GM12873 (cell line): Measurements from ENCODE around the gene KCP.

ENCODE experiments used
- TF ChIP-seq, protein P1 (sequence below): IDR thresholded peaks from 2 replicates; pipeline ENCODE4 v1.5.1; 2012; ENCODE audit warnings: low read depth, mild to moderate bottlenecking, moderate library complexity, low read length, control low read depth; ENCODE audit not compliant: insufficient read depth; ENCODE audit errors: missing control alignments

KCP gene

DNA sequence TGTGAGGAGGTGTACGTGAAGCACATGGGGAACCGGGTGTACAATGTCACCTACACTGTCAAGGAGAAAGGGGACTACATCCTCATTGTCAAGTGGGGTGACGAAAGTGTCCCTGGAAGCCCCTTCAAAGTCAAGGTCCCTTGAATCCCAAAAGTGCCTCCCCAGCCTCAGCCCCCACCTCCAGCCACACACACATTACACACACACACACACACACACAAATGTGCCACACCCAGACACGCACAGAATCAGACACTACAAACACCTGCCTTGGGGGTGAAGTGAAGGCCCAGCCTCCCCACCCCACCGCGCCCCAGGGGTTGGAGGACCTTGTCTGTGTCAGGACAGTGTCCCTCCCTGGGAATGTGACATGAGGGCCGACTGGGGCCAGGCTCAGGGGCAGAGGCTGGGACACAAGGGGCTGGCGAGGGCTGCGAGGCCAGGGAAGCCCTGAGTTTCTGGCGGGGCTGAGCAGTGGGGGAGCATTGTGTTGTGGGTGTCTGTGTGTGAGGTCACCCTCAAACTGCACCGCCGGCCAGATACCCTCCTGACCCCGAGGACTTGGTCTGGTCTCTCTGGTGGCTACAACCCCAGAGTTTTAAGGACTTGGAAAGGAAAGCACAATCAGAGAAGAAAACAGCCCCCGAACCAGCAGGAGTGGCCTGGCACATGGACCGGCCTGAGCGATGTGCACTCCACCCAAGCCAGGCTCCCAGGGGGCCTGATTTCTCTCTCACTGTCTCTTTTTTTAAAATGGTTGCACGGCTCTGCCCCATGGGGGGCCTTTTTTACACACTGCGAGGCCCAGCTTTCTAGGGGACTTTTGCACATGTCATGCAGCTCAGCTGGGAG, 51.9 kb downstream of the KCP start:
- TF ChIP-seq, protein P1, sequence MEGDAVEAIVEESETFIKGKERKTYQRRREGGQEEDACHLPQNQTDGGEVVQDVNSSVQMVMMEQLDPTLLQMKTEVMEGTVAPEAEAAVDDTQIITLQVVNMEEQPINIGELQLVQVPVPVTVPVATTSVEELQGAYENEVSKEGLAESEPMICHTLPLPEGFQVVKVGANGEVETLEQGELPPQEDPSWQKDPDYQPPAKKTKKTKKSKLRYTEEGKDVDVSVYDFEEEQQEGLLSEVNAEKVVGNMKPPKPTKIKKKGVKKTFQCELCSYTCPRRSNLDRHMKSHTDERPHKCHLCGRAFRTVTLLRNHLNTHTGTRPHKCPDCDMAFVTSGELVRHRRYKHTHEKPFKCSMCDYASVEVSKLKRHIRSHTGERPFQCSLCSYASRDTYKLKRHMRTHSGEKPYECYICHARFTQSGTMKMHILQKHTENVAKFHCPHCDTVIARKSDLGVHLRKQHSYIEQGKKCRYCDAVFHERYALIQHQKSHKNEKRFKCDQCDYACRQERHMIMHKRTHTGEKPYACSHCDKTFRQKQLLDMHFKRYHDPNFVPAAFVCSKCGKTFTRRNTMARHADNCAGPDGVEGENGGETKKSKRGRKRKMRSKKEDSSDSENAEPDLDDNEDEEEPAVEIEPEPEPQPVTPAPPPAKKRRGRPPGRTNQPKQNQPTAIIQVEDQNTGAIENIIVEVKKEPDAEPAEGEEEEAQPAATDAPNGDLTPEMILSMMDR: no peak

DNA sequence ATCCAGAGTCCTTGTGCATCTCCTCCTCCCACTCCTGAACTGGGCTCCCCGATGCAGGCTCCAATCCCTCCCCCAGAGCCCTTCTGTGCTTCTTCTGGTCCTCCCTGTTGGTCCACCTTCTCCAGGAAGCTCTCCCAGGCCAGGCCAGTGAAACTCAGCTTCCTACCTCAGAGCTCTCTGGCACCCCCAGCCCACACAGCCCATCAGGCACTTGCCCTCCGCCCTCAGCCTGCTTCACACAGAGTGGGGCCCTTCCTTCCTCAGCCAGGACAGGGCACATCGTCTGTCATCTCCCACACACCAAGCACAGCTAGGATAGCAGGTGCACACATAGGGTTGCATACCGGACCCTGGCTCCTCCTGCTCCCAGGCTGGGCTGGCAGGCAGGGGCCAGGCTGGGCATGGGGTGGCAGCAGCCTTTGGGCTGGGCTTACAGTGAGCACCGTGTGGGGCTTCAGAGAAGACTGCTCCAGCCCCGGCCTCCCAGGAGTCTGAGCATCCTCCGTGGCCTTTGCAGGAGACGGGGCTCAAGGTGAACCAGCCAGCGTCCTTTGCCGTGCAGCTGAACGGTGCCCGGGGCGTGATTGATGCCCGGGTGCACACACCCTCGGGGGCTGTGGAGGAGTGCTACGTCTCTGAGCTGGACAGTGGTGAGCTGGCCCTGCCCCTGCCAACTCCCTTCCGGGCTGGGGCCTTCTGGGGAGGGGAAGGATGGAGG, 54.3 kb downstream of the KCP start:
- TF ChIP-seq, protein P1: no peak

DNA sequence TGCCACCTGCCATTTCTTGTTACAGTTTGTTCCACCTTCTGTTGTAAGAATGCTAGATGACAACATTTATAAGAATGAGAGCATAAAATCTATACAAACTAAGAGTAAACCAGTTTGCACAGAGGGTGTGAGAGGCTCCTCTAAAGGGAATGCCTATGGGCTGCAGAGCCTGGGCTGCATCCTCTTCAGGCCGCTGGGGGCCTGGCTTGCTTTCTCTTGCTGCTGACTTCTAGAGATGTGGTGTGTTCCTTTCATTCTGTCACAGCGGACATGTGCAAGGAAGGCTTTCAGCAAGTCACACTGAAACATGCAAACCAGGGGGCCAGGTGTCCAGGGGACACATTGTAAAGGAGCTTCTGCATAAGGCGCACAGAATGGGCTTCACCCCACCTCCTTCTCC, 55.0 kb downstream of the KCP start:
- TF ChIP-seq, protein P1: no peak

DNA sequence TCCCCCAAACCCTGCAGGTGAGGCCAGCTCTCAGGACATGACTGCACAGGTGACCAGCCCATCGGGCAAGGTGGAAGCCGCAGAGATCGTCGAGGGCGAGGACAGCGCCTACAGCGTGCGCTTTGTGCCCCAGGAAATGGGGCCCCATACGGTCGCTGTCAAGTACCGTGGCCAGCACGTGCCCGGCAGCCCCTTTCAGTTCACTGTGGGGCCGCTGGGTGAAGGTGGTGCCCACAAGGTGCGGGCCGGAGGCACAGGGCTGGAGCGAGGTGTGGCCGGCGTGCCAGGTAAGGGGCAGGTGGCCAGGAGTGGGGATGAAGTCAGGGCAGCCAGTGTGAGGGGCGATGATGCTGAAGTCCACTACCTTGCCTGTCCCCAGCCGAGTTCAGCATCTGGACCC, 56.1 kb downstream of the KCP start:
- TF ChIP-seq, protein P1: no peak

DNA sequence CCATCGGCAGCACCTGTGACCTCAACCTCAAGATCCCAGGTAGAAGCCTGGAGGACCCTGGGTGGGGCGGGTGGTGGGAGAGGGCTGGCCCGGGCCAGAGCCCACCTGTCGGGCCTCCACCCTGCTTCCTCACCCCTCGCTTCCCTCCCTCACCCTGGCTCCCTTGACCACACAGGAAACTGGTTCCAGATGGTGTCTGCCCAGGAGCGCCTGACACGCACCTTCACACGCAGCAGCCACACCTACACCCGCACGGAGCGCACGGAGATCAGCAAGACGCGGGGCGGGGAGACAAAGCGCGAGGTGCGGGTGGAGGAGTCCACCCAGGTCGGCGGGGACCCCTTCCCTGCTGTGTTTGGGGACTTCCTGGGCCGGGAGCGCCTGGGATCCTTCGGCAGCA, 56.7 kb downstream of the KCP start:
- TF ChIP-seq, protein P1: no peak

DNA sequence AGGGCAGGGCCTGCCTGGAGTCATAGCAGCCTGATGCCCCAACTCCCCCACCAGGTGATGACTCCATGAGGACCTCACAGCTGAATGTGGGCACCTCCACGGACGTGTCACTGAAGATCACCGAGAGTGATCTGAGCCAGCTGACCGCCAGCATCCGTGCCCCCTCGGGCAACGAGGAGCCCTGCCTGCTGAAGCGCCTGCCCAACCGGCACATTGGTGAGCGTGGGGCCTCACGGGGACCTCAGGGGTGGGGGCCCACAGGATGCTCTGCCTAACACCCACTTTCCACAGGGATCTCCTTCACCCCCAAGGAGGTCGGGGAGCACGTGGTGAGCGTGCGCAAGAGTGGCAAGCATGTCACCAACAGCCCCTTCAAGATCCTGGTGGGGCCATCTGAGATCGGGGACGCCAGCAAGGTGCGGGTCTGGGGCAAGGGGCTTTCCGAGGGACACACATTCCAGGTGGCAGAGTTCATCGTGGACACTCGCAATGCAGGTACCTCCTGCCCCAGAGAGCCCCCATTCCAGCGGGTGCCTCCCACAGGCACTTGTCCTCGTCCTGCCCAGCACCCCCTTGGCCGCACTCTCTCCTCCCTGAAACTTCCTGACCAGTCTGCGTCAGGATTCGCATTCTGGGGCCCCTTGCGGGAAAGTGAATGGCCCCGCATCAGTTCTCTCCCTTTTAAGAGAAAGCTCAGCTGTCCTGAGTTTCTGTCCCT, 57.8 kb downstream of the KCP start:
- TF ChIP-seq, protein P1: no peak
